ENCODE measurements around the gene ZNF775. TPM values are rescaled to one million over a fixed set of nuclear protein-coding genes. Genes with fewer than 3 reads are reported as not detected.
A peak's percentile ranks its signal among the peaks of the same experiment; 100 is the strongest.

The ZNF775 gene
- total and polyA plus RNA-seq, 4 experiments from 2014 or later: 0.67 to 7.6 (median 4.9) TPM

DNA sequence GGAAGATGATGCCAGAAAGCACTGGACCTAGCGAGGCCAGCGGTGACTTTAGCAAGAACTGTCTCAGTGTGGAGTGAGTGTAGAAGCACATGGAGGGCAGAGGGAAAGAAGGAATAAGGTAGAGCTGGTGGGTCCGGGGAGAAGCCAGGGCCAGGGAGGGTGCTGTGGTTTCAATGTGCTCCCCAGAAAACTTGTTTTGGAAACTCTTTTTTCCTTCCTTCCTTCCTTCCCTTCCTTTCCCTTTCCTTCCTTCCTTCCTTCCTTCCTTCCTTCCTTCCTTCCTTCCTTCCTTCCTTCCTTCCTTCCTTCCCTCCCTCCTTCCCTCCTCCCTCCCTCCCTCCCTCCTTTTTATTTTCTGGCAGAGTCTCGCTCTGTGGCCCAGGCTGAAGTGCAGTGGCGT is 32.2 kb upstream of the ZNF775 start:
- ChIA-PET POLR2A (ENCODE audit: partially characterized antibody) (no interaction called here), CTCF (ENCODE audit: partially characterized antibody) (interaction anchor here (1.0 to 1.5 kb wide), 2 partner anchors 9 to 59 kb away, joined by 3 to 5 read pairs; a partner anchor contains a TSS)
- peaks cover 4% of the 10 kb centered on the region for H3K27me3 ChIP-seq (ENCODE audit: insufficient read depth, low read length)
- DNase-seq: no peak
- H3K27me3 Mint-ChIP-seq: peaks cover 12 to 30% of the 10 kb centered on the region in 2 donors
- H3K27ac ChIP-seq (ENCODE audit: low read depth, low read length): no peak overlapping the region
- no peak overlapping the region for H3K27ac Mint-ChIP-seq
- H3K9me3 ChIP-seq (ENCODE audit: control insufficient read depth in 1 of 2, low read length in 2 of 2): no peaks in the 10 kb centered on the region
- H3K4me3 Mint-ChIP-seq: no peak overlapping the region
- peaks cover 1 to 6% of the 10 kb centered on the region in 2 donors for H3K36me3 Mint-ChIP-seq
- no peaks in the 10 kb centered on the region for H3K36me3 ChIP-seq (ENCODE audit: insufficient read depth, low read length)
- H3K9me3 Mint-ChIP-seq: peaks cover 0 to 17% (median under 1%) of the 10 kb centered on the region in 8 donors
- intact Hi-C loops (cut with micrococcal nuclease): no loop called here
- H3K4me3 ChIP-seq (ENCODE audit: low read length in 2 of 2): no peak overlapping the region
- peaks cover 0 to 5% (median 0%) of the 10 kb centered on the region in 4 donors for H3K4me1 Mint-ChIP-seq
- no peaks in the 10 kb centered on the region for H3K4me1 ChIP-seq (ENCODE audit: insufficient read depth, low read length)

DNA sequence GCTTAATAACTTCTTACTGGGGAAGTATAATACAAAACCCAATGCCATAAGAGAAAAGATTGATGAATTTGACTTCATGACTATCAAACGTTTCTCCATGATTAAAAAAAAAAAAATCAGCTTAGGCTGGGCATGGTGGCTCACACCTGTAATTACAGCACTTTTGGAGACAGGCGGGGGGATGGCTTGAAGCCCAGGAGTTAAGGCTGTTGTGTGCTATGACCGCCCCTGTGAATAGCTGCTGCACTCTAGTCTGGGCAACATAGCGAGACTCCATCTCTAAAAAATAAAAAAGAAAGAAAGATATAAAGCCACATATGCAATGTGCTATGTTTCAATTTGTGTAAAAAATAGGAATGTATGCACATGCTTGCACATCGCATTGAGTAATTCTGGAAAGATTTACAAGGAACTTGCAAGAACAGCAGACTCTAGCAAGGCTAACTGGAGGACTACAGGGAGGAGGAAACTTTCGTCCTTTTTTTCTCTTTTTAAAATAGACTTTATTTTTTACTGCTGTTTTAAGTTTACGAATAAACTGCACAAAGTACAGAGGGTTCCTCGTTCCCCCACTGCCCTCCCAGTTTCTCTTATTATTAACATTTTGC is 27.4 kb upstream of the ZNF775 start:
- Mint-ChIP-seq H3K27me3 (peaks cover 0 to 1% of the 10 kb centered on the region in 2 donors), H3K9me3 (no peaks in the 10 kb centered on the region), H3K4me1 (peaks cover 4 to 11% (median 8%) of the 10 kb centered on the region in 4 donors), H3K27ac (no peak overlapping the region), H3K4me3 (no peak overlapping the region), H3K36me3 (no peaks in the 10 kb centered on the region)
- Histone ChIP-seq H3K4me3 (ENCODE audit: low read length in 2 of 2) (no peak overlapping the region), H3K27me3 (ENCODE audit: insufficient read depth, low read length) (no peaks in the 10 kb centered on the region), H3K36me3 (ENCODE audit: insufficient read depth, low read length) (no peaks in the 10 kb centered on the region), H3K27ac (ENCODE audit: low read depth, low read length) (no peak overlapping the region), H3K4me1 (ENCODE audit: insufficient read depth, low read length) (peaks cover 6% of the 10 kb centered on the region), H3K9me3 (ENCODE audit: control insufficient read depth in 1 of 2, low read length in 2 of 2) (no peaks in the 10 kb centered on the region)
- intact Hi-C loops (cut with micrococcal nuclease): no loop called here
- no peak for DNase-seq
- ChIA-PET POLR2A (ENCODE audit: partially characterized antibody) (no interaction called here), CTCF (ENCODE audit: partially characterized antibody) (no interaction called here)

DNA sequence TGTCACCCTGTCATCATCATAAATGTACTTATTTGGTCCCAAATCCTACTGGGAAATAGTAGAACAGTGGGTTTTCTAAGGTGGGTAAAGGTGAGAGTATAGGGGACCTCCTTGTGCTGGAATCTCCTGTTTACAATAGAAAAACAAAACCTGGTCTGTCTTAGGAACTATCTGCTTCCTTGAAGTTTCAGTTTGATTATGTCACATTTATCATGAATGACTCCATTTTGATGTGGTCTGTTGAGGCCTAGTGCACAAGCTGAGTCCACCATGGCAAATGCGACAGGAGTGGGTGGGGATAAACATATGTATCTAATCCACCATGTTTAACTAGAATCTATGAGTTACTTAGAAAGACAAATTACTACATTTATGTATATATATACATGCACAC is 23.5 kb upstream of the ZNF775 start:
- POLR2A ChIA-PET (ENCODE audit: partially characterized antibody): interaction anchor here (1.1 to 4.4 kb wide), 5 partner anchors 13 to 51 kb away, joined by 4 to 43 read pairs (median 5); partner anchors contain the start of gene REPIN1
- no peaks in the 10 kb centered on the region for H3K36me3 Mint-ChIP-seq
- H3K27me3 ChIP-seq (ENCODE audit: insufficient read depth, low read length): no peaks in the 10 kb centered on the region
- DNase-seq: no peak
- CTCF ChIA-PET (ENCODE audit: partially characterized antibody): interaction anchor here (0.6 to 5.3 kb wide), 21 partner anchors 9 to 654 kb away, joined by 3 to 55 read pairs (median 4); partner anchors contain the start of genes ACTR3C, LRRC61, REPIN1 and ZNF775
- no peaks in the 10 kb centered on the region for H3K36me3 ChIP-seq (ENCODE audit: insufficient read depth, low read length)
- H3K4me3 Mint-ChIP-seq: no peak overlapping the region
- peaks cover 27% of the 10 kb centered on the region for H3K4me1 ChIP-seq (ENCODE audit: insufficient read depth, low read length)
- H3K4me3 ChIP-seq (ENCODE audit: low read length in 2 of 2): no peak overlapping the region
- no peaks in the 10 kb centered on the region for H3K9me3 ChIP-seq (ENCODE audit: control insufficient read depth in 1 of 2, low read length in 2 of 2)
- intact Hi-C loops (cut with micrococcal nuclease): loop anchor here (1.0 to 5.0 kb wide), 4 partner anchors 66 to 422 kb away; partner anchors contain the start of gene GIMAP7
- H3K4me1 Mint-ChIP-seq: peaks cover 18 to 44% (median 32%) of the 10 kb centered on the region in 4 donors
- peak overlapping the region in 1 of 7 donors; percentile 36 for H3K27ac Mint-ChIP-seq
- H3K9me3 Mint-ChIP-seq: no peaks in the 10 kb centered on the region
- no peak overlapping the region for H3K27ac ChIP-seq (ENCODE audit: low read depth, low read length)
- H3K27me3 Mint-ChIP-seq: no peaks in the 10 kb centered on the region

DNA sequence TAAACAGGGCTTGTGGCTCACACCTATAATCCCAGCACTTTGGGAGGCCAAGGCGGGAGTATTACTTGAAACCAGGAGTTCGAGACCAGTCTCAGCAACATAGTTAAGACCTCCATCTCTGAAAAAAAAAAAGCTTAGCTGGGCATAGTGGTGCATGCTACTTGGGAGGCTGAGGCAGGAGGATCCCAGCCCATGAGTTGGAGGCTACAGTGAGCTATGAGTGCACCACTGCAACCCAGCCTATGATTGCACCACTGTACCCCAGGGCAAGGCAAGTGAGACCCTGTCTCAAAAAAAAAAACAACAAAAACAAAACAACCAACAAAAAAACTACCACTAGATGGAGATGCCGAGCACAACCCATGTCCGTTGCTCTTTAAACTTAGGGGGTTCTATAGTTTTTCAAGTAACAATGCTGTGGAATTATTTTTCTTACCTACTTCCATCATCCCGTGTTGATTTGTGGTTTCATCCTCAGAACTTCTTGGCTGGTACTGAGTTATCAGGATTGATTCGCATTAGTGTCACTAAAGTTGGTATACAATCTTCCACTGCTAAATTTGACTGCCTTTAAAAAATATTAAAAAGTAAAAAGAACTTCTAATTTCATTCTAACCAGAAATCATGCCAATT is 22.7 kb upstream of the ZNF775 start:
- Histone ChIP-seq H3K36me3 (ENCODE audit: insufficient read depth, low read length) (no peaks in the 10 kb centered on the region), H3K4me1 (ENCODE audit: insufficient read depth, low read length) (peaks cover 27% of the 10 kb centered on the region), H3K9me3 (ENCODE audit: control insufficient read depth in 1 of 2, low read length in 2 of 2) (no peaks in the 10 kb centered on the region), H3K27me3 (ENCODE audit: insufficient read depth, low read length) (no peaks in the 10 kb centered on the region), H3K27ac (ENCODE audit: low read depth, low read length) (peak overlapping the region; percentile 6), H3K4me3 (ENCODE audit: low read length in 2 of 2) (no peak overlapping the region)
- Mint-ChIP-seq H3K36me3 (no peaks in the 10 kb centered on the region), H3K4me3 (peak overlapping the region in 3 of 8 donors; percentile 8 to 69 (median 26)), H3K27ac (peak overlapping the region in 6 of 7 donors; percentile 13 to 60 (median 44)), H3K27me3 (no peaks in the 10 kb centered on the region), H3K4me1 (peaks cover 18 to 44% (median 32%) of the 10 kb centered on the region in 4 donors), H3K9me3 (no peaks in the 10 kb centered on the region)
- ChIA-PET POLR2A (ENCODE audit: partially characterized antibody) (interaction anchor here (1.1 to 4.4 kb wide), 5 partner anchors 13 to 50 kb away, joined by 4 to 43 read pairs (median 7); partner anchors contain the start of gene REPIN1), CTCF (ENCODE audit: partially characterized antibody) (interaction anchor here (1.0 to 5.3 kb wide), 14 partner anchors 10 to 403 kb away, joined by 3 to 55 read pairs (median 5); partner anchors contain the start of genes REPIN1 and ZNF775)
- peak in 4 of 5 donors; percentile 41 to 55 (median 53) for DNase-seq
- intact Hi-C loops (cut with micrococcal nuclease): loop anchor here (1.0 to 5.0 kb wide), 4 partner anchors 65 to 421 kb away; partner anchors contain the start of gene GIMAP7

DNA sequence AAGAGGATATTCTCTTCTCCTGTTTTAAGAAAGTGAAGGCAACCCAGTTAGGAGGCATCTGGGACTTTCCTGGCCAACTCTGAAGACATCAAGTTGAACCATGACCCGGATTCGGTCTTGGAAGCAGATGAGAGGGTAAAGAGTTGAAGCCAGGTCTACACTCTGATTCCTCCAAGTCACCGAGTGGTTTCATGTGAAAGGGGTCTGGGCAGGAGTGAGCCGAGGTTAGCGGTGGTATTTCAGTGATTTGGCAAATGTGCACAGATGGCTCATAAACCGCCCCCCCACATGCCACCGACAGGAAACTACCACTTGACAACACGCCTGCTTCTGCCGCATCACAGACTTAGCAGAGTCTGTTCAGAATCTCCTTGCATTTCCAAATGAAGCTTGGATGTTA is 21.9 kb upstream of the ZNF775 start:
- Mint-ChIP-seq H3K4me1 (peaks cover 18 to 49% (median 32%) of the 10 kb centered on the region in 4 donors), H3K9me3 (no peaks in the 10 kb centered on the region), H3K27me3 (no peaks in the 10 kb centered on the region), H3K36me3 (no peaks in the 10 kb centered on the region), H3K4me3 (peak overlapping the region in 7 of 8 donors; percentile 49 to 84 (median 75)), H3K27ac (peak overlapping the region; percentile 84 to 93 (median 89))
- H3K4me3 ChIP-seq (ENCODE audit: low read length in 2 of 2): peak overlapping the region in 1 of 2 donors; percentile 38
- DNase-seq: peak; percentile 52 to 84 (median 58)
- no peaks in the 10 kb centered on the region for H3K27me3 ChIP-seq (ENCODE audit: insufficient read depth, low read length)
- H3K27ac ChIP-seq (ENCODE audit: low read depth, low read length): peak overlapping the region; percentile 30
- intact Hi-C loops (cut with micrococcal nuclease): loop anchor here (1.0 to 5.0 kb wide), 4 partner anchors 22 to 420 kb away; partner anchors contain the start of genes GIMAP7 and ZNF775
- CTCF ChIA-PET (ENCODE audit: partially characterized antibody): interaction anchor here (1.1 to 5.3 kb wide), 11 partner anchors 11 to 402 kb away, joined by 3 to 55 read pairs (median 5); partner anchors contain the start of genes REPIN1 and ZNF775
- H3K9me3 ChIP-seq (ENCODE audit: control insufficient read depth in 1 of 2, low read length in 2 of 2): no peaks in the 10 kb centered on the region
- peaks cover 27% of the 10 kb centered on the region for H3K4me1 ChIP-seq (ENCODE audit: insufficient read depth, low read length)
- POLR2A ChIA-PET (ENCODE audit: partially characterized antibody): interaction anchor here (0.6 to 4.4 kb wide), 13 partner anchors 9 to 398 kb away, joined by 3 to 43 read pairs (median 6); partner anchors contain the start of genes GIMAP1, GIMAP8, REPIN1 and ZNF775
- H3K36me3 ChIP-seq (ENCODE audit: insufficient read depth, low read length): no peaks in the 10 kb centered on the region

DNA sequence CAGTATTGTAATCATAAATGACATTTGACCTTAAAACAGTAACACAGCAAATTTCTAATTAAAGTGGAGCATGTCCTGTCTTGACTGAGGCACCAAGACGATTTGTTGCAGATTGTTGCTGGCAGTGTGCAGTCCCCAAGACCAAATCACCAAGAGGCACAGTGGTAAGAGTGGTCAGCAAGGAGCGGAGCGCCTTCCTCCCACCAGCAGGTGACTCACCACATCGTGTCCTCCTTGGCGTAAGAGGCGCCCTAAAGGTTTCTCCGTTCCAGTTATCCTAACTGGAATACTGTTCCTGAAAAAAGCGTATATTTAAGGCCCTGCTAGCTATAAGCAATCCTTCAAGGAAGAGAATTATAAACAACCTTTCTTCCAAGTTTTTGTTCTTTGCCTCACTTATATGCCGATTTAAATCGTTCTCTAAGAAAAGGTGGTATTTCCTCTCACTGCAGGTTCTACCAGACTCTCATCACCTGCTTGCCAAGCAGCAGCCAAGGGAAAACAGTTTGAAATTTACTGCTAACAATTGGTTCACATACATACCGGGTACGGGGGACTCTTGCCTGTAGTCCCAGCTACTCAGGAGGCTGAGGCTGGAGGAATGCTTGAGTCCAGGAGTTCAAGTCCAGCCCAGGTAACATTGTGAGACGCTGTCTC is 21.2 kb upstream of the ZNF775 start:
- peaks cover 27% of the 10 kb centered on the region for H3K4me1 ChIP-seq (ENCODE audit: insufficient read depth, low read length)
- no peaks in the 10 kb centered on the region for H3K27me3 Mint-ChIP-seq
- H3K27me3 ChIP-seq (ENCODE audit: insufficient read depth, low read length): no peaks in the 10 kb centered on the region
- ChIA-PET POLR2A (ENCODE audit: partially characterized antibody) (interaction anchor here (0.6 to 4.4 kb wide), 13 partner anchors 8 to 397 kb away, joined by 3 to 43 read pairs (median 5); partner anchors contain the start of genes GIMAP1, GIMAP8, REPIN1 and ZNF775), CTCF (ENCODE audit: partially characterized antibody) (interaction anchor here (1.4 to 5.3 kb wide), 4 partner anchors 10 to 64 kb away, joined by 3 to 55 read pairs (median 8); partner anchors contain the start of gene REPIN1)
- H3K9me3 Mint-ChIP-seq: no peaks in the 10 kb centered on the region
- H3K4me1 Mint-ChIP-seq: peaks cover 19 to 53% (median 32%) of the 10 kb centered on the region in 4 donors
- H3K36me3 ChIP-seq (ENCODE audit: insufficient read depth, low read length): no peaks in the 10 kb centered on the region
- intact Hi-C loops (cut with micrococcal nuclease): loop anchor here (1.0 to 5.0 kb wide), 4 partner anchors 21 to 419 kb away; partner anchors contain the start of genes GIMAP7 and ZNF775
- H3K4me3 Mint-ChIP-seq: peak overlapping the region in 7 of 8 donors; percentile 49 to 84 (median 75)
- H3K4me3 ChIP-seq (ENCODE audit: low read length in 2 of 2): peak overlapping the region in 1 of 2 donors; percentile 5
- H3K27ac ChIP-seq (ENCODE audit: low read depth, low read length): peak overlapping the region; percentile 30
- no peak for DNase-seq
- H3K27ac Mint-ChIP-seq: peak overlapping the region; percentile 84 to 93 (median 89)
- no peaks in the 10 kb centered on the region for H3K36me3 Mint-ChIP-seq
- H3K9me3 ChIP-seq (ENCODE audit: control insufficient read depth in 1 of 2, low read length in 2 of 2): no peaks in the 10 kb centered on the region

Measured in CD4-positive, alpha-beta memory T cell (primary cell).